SK-N-SH treated with all-trans-retinoic acid at 6 μM for 48 hours (cell line): Measurements from ENCODE around the gene DNASE1L3.

Experiments used
- ATAC-seq: fragments of 200-7000 bp; cut with Tn5 transposase; 3 replicates; pipeline ENCODE4 v1.9.1; 2020; ENCODE audit warnings: mild to moderate bottlenecking, moderate library complexity
- ARNTL ChIP-seq: fragments of 450-650 bp; formaldehyde crosslinking; IDR thresholded peaks from 2 replicates; pipeline ENCODE4 v1.5.0; 2020; ENCODE audit warnings: low read depth, mild to moderate bottlenecking, moderate library complexity, borderline replicate concordance
- BACH2 ChIP-seq: fragments of 250-450 bp; sonication (Bioruptor Pico); IDR thresholded peaks from 2 replicates; pipeline ENCODE4 v1.9.0; 2021; ENCODE audit warnings: mild to moderate bottlenecking, borderline replicate concordance
- CREB5 ChIP-seq: fragments of 250-450 bp; sonication (Bioruptor Pico); IDR thresholded peaks from 2 replicates; pipeline ENCODE4 v1.5.1; 2020; ENCODE audit warnings: low read depth, mild to moderate bottlenecking, moderate library complexity
- CSDC2 ChIP-seq: fragments of 250-450 bp; sonication (Bioruptor Pico); IDR thresholded peaks from 2 replicates; pipeline ENCODE4 v1.5.0; 2020; ENCODE audit warnings: mild to moderate bottlenecking, moderate library complexity
- CSRNP3 ChIP-seq: fragments of 250-450 bp; sonication (Bioruptor Pico); IDR thresholded peaks from 2 replicates; pipeline ENCODE4 v1.5.1; 2021; ENCODE audit warnings: mild to moderate bottlenecking, moderate library complexity
- ESRRG ChIP-seq: fragments of 250-450 bp; sonication (Bioruptor Pico); IDR thresholded peaks from 2 replicates; pipeline ENCODE4 v1.6.1; 2021; ENCODE audit warnings: mild to moderate bottlenecking
- GLIS3 ChIP-seq: fragments of 250-450 bp; sonication (Bioruptor Pico); IDR thresholded peaks from 2 replicates; pipeline ENCODE4 v1.5.0; 2020; ENCODE audit warnings: mild to moderate bottlenecking, moderate library complexity
- ISL1 ChIP-seq: fragments of 250-450 bp; sonication (Bioruptor Pico); IDR thresholded peaks from 2 replicates; pipeline ENCODE4 v2.1.2; 2022; ENCODE audit warnings: mild to moderate bottlenecking, moderate library complexity
- OSR1 ChIP-seq: fragments of 250-450 bp; sonication (Bioruptor Pico); IDR thresholded peaks from 2 replicates; pipeline ENCODE4 v1.8.0; 2022; ENCODE audit warnings: moderate library complexity, mild to moderate bottlenecking, inconsistent platforms
- PATZ1 ChIP-seq: fragments of 250-450 bp; sonication (Bioruptor Pico); IDR thresholded peaks from 2 replicates; pipeline ENCODE4 v1.8.0; 2020; ENCODE audit warnings: mild to moderate bottlenecking, moderate library complexity, borderline replicate concordance
- POU6F1 ChIP-seq: fragments of 250-450 bp; sonication (Bioruptor Pico); IDR thresholded peaks from 2 replicates; pipeline ENCODE4 v1.8.0; 2021; ENCODE audit warnings: low read depth, mild to moderate bottlenecking, moderate library complexity, borderline replicate concordance
- PPARA ChIP-seq: fragments of 250-450 bp; sonication (Bioruptor Pico); IDR thresholded peaks from 2 replicates; pipeline ENCODE4 v1.5.0; 2020; ENCODE audit warnings: mild to moderate bottlenecking, borderline replicate concordance
- RARB ChIP-seq: fragments of 250-450 bp; sonication (Bioruptor Pico); IDR thresholded peaks from 2 replicates; pipeline ENCODE4 v1.8.0; 2021; ENCODE audit warnings: mild to moderate bottlenecking, moderate library complexity
- SNAI2 ChIP-seq: fragments of 250-450 bp; sonication (Bioruptor Pico); IDR thresholded peaks from 2 replicates; pipeline ENCODE4 v1.5.0; 2020; ENCODE audit warnings: mild to moderate bottlenecking, moderate library complexity
- TCF4 ChIP-seq: fragments of 250-450 bp; sonication (Bioruptor Pico); IDR thresholded peaks from 2 replicates; pipeline ENCODE4 v1.8.0; 2021; ENCODE audit warnings: mild to moderate bottlenecking, moderate library complexity, borderline replicate concordance
- TSHZ2 ChIP-seq: fragments of 250-450 bp; sonication (Bioruptor Pico); IDR thresholded peaks from 2 replicates; pipeline ENCODE4 v1.5.0; 2020; ENCODE audit warnings: mild to moderate bottlenecking, moderate library complexity
- ZC3H10 ChIP-seq: fragments of 250-450 bp; sonication (Bioruptor Pico); IDR thresholded peaks from 2 replicates; pipeline ENCODE4 v1.5.1; 2021; ENCODE audit warnings: mild to moderate bottlenecking, moderate library complexity
- ZFP3 ChIP-seq: fragments of 250-450 bp; sonication (Bioruptor Pico); IDR thresholded peaks from 2 replicates; pipeline ENCODE4 v1.5.0; 2020; ENCODE audit warnings: mild to moderate bottlenecking, moderate library complexity
- ZNF565 ChIP-seq: fragments of 450-650 bp; formaldehyde crosslinking; conservative IDR thresholded peaks from 2 replicates; pipeline ENCODE4 v1.5.0; 2020; ENCODE audit warnings: low read depth, mild to moderate bottlenecking, moderate library complexity
- ZNF70 ChIP-seq: fragments of 450-650 bp; formaldehyde crosslinking; IDR thresholded peaks from 2 replicates; pipeline ENCODE4 v1.5.0; 2020; ENCODE audit warnings: mild to moderate bottlenecking, moderate library complexity
- ZNF8 ChIP-seq: fragments of 450-650 bp; formaldehyde crosslinking; IDR thresholded peaks from 2 replicates; pipeline ENCODE4 v1.5.0; 2020; ENCODE audit warnings: mild to moderate bottlenecking, moderate library complexity

DNASE1L3 gene

GRCh38 chr3:58173029-58173668, 37.6 kb downstream of the DNASE1L3 start:
- TF ChIP-seq CSDC2 (no peak), ARNTL (CRISPR knock-in tag) (no peak), SNAI2 (CRISPR knock-in tag) (no peak), GLIS3 (no peak), ZNF70 (CRISPR knock-in tag) (no peak), TSHZ2 (CRISPR knock-in tag) (no peak), CREB5 (CRISPR knock-in tag) (no peak), BACH2 (CRISPR knock-in tag) (no peak), ZNF565 (CRISPR knock-in tag) (no peak), PPARA (CRISPR knock-in tag) (no peak)
- no peak for ATAC-seq

- ATAC-seq, result no peak
- TF ChIP-seq ZNF8 (CRISPR knock-in tag) (no peak), ZNF70 (CRISPR knock-in tag) (no peak), RARB (CRISPR knock-in tag) (no peak), TSHZ2 (CRISPR knock-in tag) (no peak), ISL1 (no peak), ESRRG (CRISPR knock-in tag) (no peak), ZFP3 (CRISPR knock-in tag) (no peak), GLIS3 (no peak), BACH2 (CRISPR knock-in tag) (no peak), POU6F1 (CRISPR knock-in tag) (no peak), PPARA (CRISPR knock-in tag) (no peak), PATZ1 (CRISPR knock-in tag) (no peak), CSDC2 (no peak), CREB5 (CRISPR knock-in tag) (no peak), SNAI2 (CRISPR knock-in tag) (no peak), ZC3H10 (CRISPR knock-in tag) (no peak), ZNF565 (CRISPR knock-in tag) (no peak), CSRNP3 (CRISPR knock-in tag) (no peak), OSR1 (no peak), TCF4 (CRISPR knock-in tag) (no peak)
- TF ChIP-seq, all 23 proteins: peak for 0
Measured at GRCh38 chr3:58171126-58171525, 39.6 kb downstream of the DNASE1L3 start.
